ENCODE results near the gene FGFR2. TPM values are rescaled to one million over a fixed set of nuclear protein-coding genes. Genes with fewer than 3 reads are reported as not detected.

Gene FGFR2
- total RNA-seq, 4 donors from 2014 or later, result 41.6 to 79.3 (median 60.5) TPM

GRCh38 chr10:121568275-121568674 lies 30.0 kb downstream of the FGFR2 start:
- ATAC-seq, result no peak
- no peak for TF ChIP-seq CTCF (IDR thresholded peaks at IDR 0.05)
- no peak for TF ChIP-seq EP300 (IDR thresholded peaks at IDR 0.05)
- TF ChIP-seq POLR2AphosphoS5 (IDR thresholded peaks at IDR 0.05), result no peak
- no peak for TF ChIP-seq POLR2A (IDR thresholded peaks at IDR 0.05)
- 57 to 88% methylated on average over 1 to 2 of the region's 2 CpGs for WGBS, 2 donors (ENCODE audit: low coverage in 1 of 2)

GRCh38 chr10:121567569-121567968 lies 30.7 kb downstream of the FGFR2 start:
- Histone ChIP-seq H3K4me3 (no peak overlapping the region), H3K9me3 (no peaks in the 10 kb centered on the region), H3K36me3 (peaks cover 0 to 9% of the 10 kb centered on the region in 2 donors), H3K4me1 (peaks cover 0 to 36% (median 0%) of the 10 kb centered on the region in 3 donors), H3K27ac (no peak overlapping the region), H3K27me3 (no peaks in the 10 kb centered on the region)
- 78 to 94% methylated on average over 4 to 5 of the region's 8 CpGs for WGBS, 2 donors (ENCODE audit: low coverage in 1 of 2)
- ATAC-seq, result no peak
- no peak for TF ChIP-seq EP300 (IDR thresholded peaks at IDR 0.05)
- no peak for TF ChIP-seq CTCF (IDR thresholded peaks at IDR 0.05)
- TF ChIP-seq POLR2A (IDR thresholded peaks at IDR 0.05), result no peak
- no peak for TF ChIP-seq POLR2AphosphoS5 (IDR thresholded peaks at IDR 0.05)

More at GRCh38 chr10:121568275-121568674, 30.0 kb downstream of the FGFR2 start:
- Histone ChIP-seq H3K9me3 (no peaks in the 10 kb centered on the region), H3K27ac (no peak overlapping the region), H3K4me1 (peaks cover 0 to 42% (median 0%) of the 10 kb centered on the region in 3 donors), H3K4me3 (no peak overlapping the region), H3K27me3 (no peaks in the 10 kb centered on the region), H3K36me3 (peaks cover 0 to 9% of the 10 kb centered on the region in 2 donors)

DNA sequence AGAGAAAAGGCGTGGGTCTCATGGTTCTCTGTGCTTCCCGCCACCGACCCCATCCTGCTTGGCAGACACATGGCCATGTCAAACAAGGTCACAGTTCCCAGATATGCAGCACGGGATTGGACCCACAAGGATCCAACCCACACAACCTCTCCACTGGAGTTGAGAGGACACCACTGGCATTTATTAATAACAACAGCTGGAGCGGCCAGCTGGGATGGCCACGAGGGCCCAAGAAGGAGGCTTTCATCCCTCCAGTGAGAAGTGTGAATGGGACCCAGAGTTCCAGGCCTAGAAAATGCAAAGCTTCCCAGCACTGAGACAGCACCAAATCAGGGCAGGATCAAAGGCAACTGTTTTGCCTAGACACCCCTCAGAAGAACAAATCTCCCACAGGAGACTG lies 31.5 kb downstream of the FGFR2 start:
- H3K9me3 ChIP-seq, result no peaks in the 10 kb centered on the region
- peaks cover 0 to 9% of the 10 kb centered on the region in 2 donors for H3K36me3 ChIP-seq
- peaks cover 0 to 28% (median 0%) of the 10 kb centered on the region in 3 donors for H3K4me1 ChIP-seq
- WGBS, 2 donors (ENCODE audit: low coverage in 1 of 2), result 73% methylated on average over 2 of the region's 6 CpGs; no CpG with 5 or more reads in 1 of the 2 donors
- H3K27ac ChIP-seq, result no peak overlapping the region
- no peak overlapping the region for H3K4me3 ChIP-seq
- no peaks in the 10 kb centered on the region for H3K27me3 ChIP-seq
- no peak for ATAC-seq
- TF ChIP-seq POLR2A (IDR thresholded peaks at IDR 0.05), result no peak
- no peak for TF ChIP-seq EP300 (IDR thresholded peaks at IDR 0.05)

DNA sequence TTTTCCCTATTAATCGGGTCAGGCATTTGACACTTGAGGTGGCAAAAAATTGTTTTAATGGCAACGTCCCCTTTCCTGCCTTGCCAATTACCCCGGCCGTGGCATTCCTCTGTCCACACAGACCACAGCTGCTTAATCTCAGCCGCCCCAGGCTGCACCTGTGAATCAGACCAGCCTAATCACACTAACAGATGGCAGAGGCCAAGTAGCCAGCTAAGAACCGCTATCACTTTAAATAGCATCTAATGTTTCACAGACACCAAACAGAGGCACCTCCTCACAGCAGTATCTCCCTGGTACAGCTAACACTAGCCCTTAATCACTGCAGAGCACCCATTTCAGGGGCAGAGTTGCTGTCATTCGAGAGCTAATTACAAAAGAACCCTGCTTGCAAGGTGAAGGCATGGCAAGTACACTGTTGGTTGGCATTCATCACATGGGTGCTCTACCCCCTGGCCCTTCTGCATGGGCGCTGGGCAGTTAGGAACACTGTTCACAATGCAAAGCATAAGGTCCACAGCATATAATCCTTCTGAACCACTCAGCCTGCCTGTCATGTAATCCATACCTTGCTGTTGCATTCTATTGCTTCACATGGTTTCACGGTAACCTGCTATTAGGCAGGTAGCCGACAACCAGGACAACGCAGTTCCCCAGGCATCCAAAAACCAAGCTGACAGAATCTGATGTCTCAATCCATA lies 38.8 kb downstream of the FGFR2 start:
- Histone ChIP-seq H3K4me3 (no peak overlapping the region), H3K36me3 (peaks cover 0 to 9% of the 10 kb centered on the region in 2 donors), H3K27me3 (no peaks in the 10 kb centered on the region), H3K4me1 (peaks cover 0 to 34% (median 0%) of the 10 kb centered on the region in 3 donors), H3K27ac (no peak overlapping the region), H3K9me3 (no peaks in the 10 kb centered on the region)
- ATAC-seq, result no peak
- TF ChIP-seq POLR2AphosphoS5 (IDR thresholded peaks at IDR 0.05), result peak; percentile 59
- no peak for TF ChIP-seq CTCF (IDR thresholded peaks at IDR 0.05)
- TF ChIP-seq EP300 (IDR thresholded peaks at IDR 0.05), result no peak
- 39 to 50% methylated on average over 3 to 7 of the region's 11 CpGs for WGBS, 2 donors (ENCODE audit: low coverage in 1 of 2)

DNA sequence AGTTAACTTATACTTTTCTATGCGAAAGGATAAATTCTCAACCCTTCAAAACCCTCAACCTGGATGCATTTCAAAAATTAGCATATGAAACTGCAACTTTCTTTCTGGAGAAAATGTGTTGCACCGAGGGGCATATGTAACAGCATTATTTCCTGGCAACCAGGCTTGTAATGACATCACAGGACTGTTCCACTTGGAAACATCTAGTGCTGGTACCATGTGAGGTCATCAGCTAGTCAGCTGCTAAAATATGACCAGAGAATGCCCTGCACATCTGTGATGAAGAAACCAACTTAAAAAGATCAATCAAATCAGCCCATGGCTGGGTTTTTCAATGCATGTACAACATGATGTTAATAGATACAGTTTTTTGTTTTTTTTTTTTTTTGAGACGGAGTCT lies 40.0 kb downstream of the FGFR2 start:
- Histone ChIP-seq H3K36me3 (no peaks in the 10 kb centered on the region), H3K4me1 (peaks cover 0 to 44% (median 0%) of the 10 kb centered on the region in 3 donors), H3K4me3 (no peak overlapping the region), H3K27me3 (no peaks in the 10 kb centered on the region), H3K9me3 (no peaks in the 10 kb centered on the region), H3K27ac (no peak overlapping the region)
- WGBS, 2 donors (ENCODE audit: low coverage in 1 of 2), result 46 to 67% methylated on average over 2 of the region's 3 CpGs
- peak; percentile 62 for TF ChIP-seq POLR2AphosphoS5 (IDR thresholded peaks at IDR 0.05)
- TF ChIP-seq CTCF (IDR thresholded peaks at IDR 0.05), result no peak
- ATAC-seq, result no peak
